Neural crest cell (in vitro differentiated cells): ENCODE measurements around the gene SEC24A. TPM values are rescaled to one million over a fixed set of nuclear protein-coding genes. Genes with fewer than 3 reads are reported as not detected.

Experiments used
- DNase-seq: peaks from one replicate; pipeline ENCODE4 v3.0.0; 2021; ENCODE audit warnings: low read depth, mixed read lengths, low spot score
- H3K27ac Mint-ChIP-seq: one replicate; pipeline ENCODE4 v1.8.0; 2021; ENCODE audit warnings: mild to moderate bottlenecking, mixed read lengths; ENCODE audit not compliant: unreplicated experiment
- H3K27me3 Mint-ChIP-seq: 2 replicates; pipeline ENCODE4 v1.8.0; 2021; ENCODE audit warnings: low read depth, mild to moderate bottlenecking, mixed read lengths
- H3K36me3 Mint-ChIP-seq: 2 replicates; pipeline ENCODE4 v1.8.0; 2021; ENCODE audit warnings: low read depth, mild to moderate bottlenecking, mixed read lengths
- H3K4me1 Mint-ChIP-seq: 2 replicates; pipeline ENCODE4 v1.8.0; 2021; ENCODE audit warnings: mixed read lengths
- H3K4me3 Mint-ChIP-seq: one replicate; pipeline ENCODE4 v1.8.0; 2021; ENCODE audit warnings: mild to moderate bottlenecking, mixed read lengths
- H3K9me3 Mint-ChIP-seq: 2 replicates; pipeline ENCODE4 v1.8.0; 2021; ENCODE audit warnings: mixed read lengths
- CTCF ChIP-seq: fragments of 200-600 bp; sonication (generic); conservative IDR thresholded peaks from 2 replicates; pipeline ENCODE4 v1.5.0; 2021; ENCODE audit warnings: antibody characterized with exemption, mild to moderate bottlenecking
- total RNA-seq: library from RNA; stranded (reverse); gene quantifications from 2 replicates; pipeline ENCODE4 v1.2.1, GENCODE V29; 2021

SEC24A gene
- total RNA-seq, 1 donor from 2014 or later: 21.6 TPM

- Mint-ChIP-seq H3K27me3 (no peaks in the 10 kb centered on the region), H3K27ac (no peak overlapping the region), H3K36me3 (no peaks in the 10 kb centered on the region), H3K4me3 (no peak overlapping the region), H3K4me1 (no peaks in the 10 kb centered on the region), H3K9me3 (no peaks in the 10 kb centered on the region)
- TF ChIP-seq CTCF: no peak
- DNase-seq: no peak
Observed at GRCh38 chr5:134732819-134733218, 84.2 kb downstream of the SEC24A start.

- no peak for DNase-seq
- Mint-ChIP-seq H3K4me3 (no peak overlapping the region), H3K9me3 (no peaks in the 10 kb centered on the region), H3K27ac (no peak overlapping the region), H3K27me3 (no peaks in the 10 kb centered on the region), H3K36me3 (no peaks in the 10 kb centered on the region), H3K4me1 (peaks cover 13% of the 10 kb centered on the region)
- no peak for TF ChIP-seq CTCF
Observed at GRCh38 chr5:134735243-134735642, 86.7 kb downstream of the SEC24A start.

- no peak for DNase-seq
- no peak overlapping the region for H3K4me3 Mint-ChIP-seq
- H3K9me3 Mint-ChIP-seq: no peaks in the 10 kb centered on the region
- no peaks in the 10 kb centered on the region for H3K36me3 Mint-ChIP-seq
- no peak for TF ChIP-seq CTCF
- H3K27me3 Mint-ChIP-seq: no peaks in the 10 kb centered on the region
- no peak overlapping the region for H3K27ac Mint-ChIP-seq
- peaks cover 13% of the 10 kb centered on the region for H3K4me1 Mint-ChIP-seq
Observed at GRCh38 chr5:134736173-134736812, 87.7 kb downstream of the SEC24A start.

- peaks cover 13% of the 10 kb centered on the region for H3K4me1 Mint-ChIP-seq
Observed at GRCh38 chr5:134738133-134738962, 89.8 kb downstream of the SEC24A start, which contains the start of gene CAMLG. Gene CAMLG (plus strand): TSS chr5:134738548. CDS start chr5:134738621, 73 bp downstream.

More at GRCh38 chr5:134738133-134738962, 89.8 kb downstream of the SEC24A start, which contains the start of gene CAMLG:
- Mint-ChIP-seq H3K27me3 (no peaks in the 10 kb centered on the region), H3K9me3 (no peaks in the 10 kb centered on the region), H3K36me3 (no peaks in the 10 kb centered on the region), H3K4me3 (peak within 1 kb of the TSS; percentile 97), H3K27ac (peak within 1 kb of the TSS; percentile 98)
- peak; percentile 88 for TF ChIP-seq CTCF
- peak; percentile 97 for DNase-seq
